ENCODE results near the gene VKORC1. TPM values are rescaled to one million over a fixed set of nuclear protein-coding genes. Genes with fewer than 3 reads are reported as not detected.

The VKORC1 gene
- polyA plus RNA-seq, 1 of the 3 experiments (the other 2 are of a cell fraction): 434 TPM

DNA sequence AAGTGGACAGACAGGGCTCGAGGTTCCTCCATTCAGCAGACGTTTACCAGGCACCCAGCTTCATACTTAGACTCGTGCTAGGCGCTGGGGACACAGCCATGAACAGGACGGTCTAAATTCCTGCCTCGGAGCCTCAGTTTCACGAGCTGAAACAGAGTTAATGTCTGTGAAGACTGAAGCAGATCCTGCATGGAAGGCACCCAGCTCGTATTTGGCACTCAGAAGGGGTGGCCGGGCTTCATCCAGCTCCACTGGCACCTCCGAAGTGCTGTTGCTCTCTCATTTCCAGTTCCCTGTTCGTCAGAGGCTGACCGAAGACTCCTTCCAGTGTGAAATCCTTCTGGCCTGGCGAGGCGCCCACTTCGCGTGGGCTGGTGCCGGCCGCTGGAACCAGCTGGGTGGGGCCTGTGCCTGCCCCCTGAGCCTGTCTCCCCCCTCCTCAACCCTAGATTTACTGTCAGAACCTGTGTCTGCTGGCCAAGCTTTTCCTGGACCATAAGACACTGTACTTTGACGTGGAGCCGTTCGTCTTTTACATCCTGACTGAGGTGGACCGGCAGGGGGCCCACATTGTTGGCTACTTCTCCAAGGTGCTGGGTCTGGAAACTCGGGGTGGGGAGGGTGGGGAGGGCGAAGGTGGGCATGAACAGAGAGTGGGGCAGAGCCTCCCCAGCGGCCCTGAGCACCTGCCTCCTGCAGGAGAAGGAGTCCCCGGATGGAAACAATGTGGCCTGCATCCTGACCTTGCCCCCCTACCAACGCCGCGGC lies 35.2 kb upstream of the VKORC1 start:
- no peaks in the 10 kb centered on the region for H3K27me3 ChIP-seq (ENCODE audit: insufficient read depth)
- H3K9ac ChIP-seq: no peak overlapping the region
- no peaks in the 10 kb centered on the region for H3K9me2 ChIP-seq
- no peaks in the 10 kb centered on the region for H3K79me2 ChIP-seq (ENCODE audit: insufficient read depth)
- 85% methylated on average over 20 of the region's 29 CpGs for WGBS (ENCODE audit: low lambda C conversion rate)
- H4K20me1 ChIP-seq (ENCODE audit: insufficient read depth): no peaks in the 10 kb centered on the region
- no peak overlapping the region for H3K4me2 ChIP-seq
- no peak for DNase-seq
- H3K4me1 ChIP-seq (ENCODE audit: control insufficient read depth in 1 of 2, insufficient read depth in 2 of 2, low read depth in 1 of 2, low read length in 1 of 2): peaks cover 0 to 15% of the 10 kb centered on the region in 2 experiments; a peak in 1 of 4 replicates
- ChIA-PET CTCF (interaction anchor here (3.9 kb wide), 1 partner anchor 13 kb away, joined by 17 read pairs; no protein-coding TSS in a partner anchor), POLR2A (interaction anchor here (1.1 kb wide), 1 partner anchor 12 kb away, joined by 5 read pairs; the partner anchor contains the start of gene KAT8)
- no peaks in the 10 kb centered on the region for H3F3A ChIP-seq (replicated peaks; ENCODE audit: insufficient read depth)
- no peak overlapping the region for H2AFZ ChIP-seq (ENCODE audit: low read depth)
- H3K4me3 ChIP-seq (ENCODE audit: low read depth in 2 of 2, low read length in 1 of 2): no peak overlapping the region
- H3K9me3 ChIP-seq: no peaks in the 10 kb centered on the region
- TF ChIP-seq TAF1 (IDR thresholded peaks at IDR 0.05; ENCODE audit: borderline replicate concordance, low read depth, low read length) (no peak), RAD21 (IDR thresholded peaks at IDR 0.05; ENCODE audit: low read length) (no peak), TCF12 (IDR thresholded peaks at IDR 0.05) (no peak), SMC3 (IDR thresholded peaks at IDR 0.05; ENCODE audit: low read depth, low read length) (no peak), GABPA (IDR thresholded peaks at IDR 0.05; ENCODE audit: low read depth) (no peak), SIN3A (IDR thresholded peaks at IDR 0.05; ENCODE audit: borderline replicate concordance, low read depth, low read length) (no peak), NRF1 (IDR thresholded peaks at IDR 0.05; ENCODE audit: low read depth, low read length) (no peak), MXI1 (IDR thresholded peaks at IDR 0.05; ENCODE audit: low read depth, low read length) (no peak), YY1 (IDR thresholded peaks at IDR 0.05; ENCODE audit: low read depth) (no peak), FOXM1 (IDR thresholded peaks at IDR 0.05; ENCODE audit: low read depth) (no peak), ELF1 (IDR thresholded peaks at IDR 0.05) (no peak), EP300 (IDR thresholded peaks at IDR 0.05; ENCODE audit: borderline replicate concordance in 1 of 2, low read depth in 1 of 2, low read length in 1 of 2) (no peak)
- TF ChIP-seq, protein P1, sequence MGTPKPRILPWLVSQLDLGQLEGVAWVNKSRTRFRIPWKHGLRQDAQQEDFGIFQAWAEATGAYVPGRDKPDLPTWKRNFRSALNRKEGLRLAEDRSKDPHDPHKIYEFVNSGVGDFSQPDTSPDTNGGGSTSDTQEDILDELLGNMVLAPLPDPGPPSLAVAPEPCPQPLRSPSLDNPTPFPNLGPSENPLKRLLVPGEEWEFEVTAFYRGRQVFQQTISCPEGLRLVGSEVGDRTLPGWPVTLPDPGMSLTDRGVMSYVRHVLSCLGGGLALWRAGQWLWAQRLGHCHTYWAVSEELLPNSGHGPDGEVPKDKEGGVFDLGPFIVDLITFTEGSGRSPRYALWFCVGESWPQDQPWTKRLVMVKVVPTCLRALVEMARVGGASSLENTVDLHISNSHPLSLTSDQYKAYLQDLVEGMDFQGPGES (IDR thresholded peaks at IDR 0.05; ENCODE audit: low read depth, low read length): no peak
- TF ChIP-seq, protein P2, sequence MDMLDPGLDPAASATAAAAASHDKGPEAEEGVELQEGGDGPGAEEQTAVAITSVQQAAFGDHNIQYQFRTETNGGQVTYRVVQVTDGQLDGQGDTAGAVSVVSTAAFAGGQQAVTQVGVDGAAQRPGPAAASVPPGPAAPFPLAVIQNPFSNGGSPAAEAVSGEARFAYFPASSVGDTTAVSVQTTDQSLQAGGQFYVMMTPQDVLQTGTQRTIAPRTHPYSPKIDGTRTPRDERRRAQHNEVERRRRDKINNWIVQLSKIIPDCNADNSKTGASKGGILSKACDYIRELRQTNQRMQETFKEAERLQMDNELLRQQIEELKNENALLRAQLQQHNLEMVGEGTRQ (IDR thresholded peaks at IDR 0.05; ENCODE audit: borderline replicate concordance, low read depth, low read length): no peak
- TF ChIP-seq, protein P3, sequence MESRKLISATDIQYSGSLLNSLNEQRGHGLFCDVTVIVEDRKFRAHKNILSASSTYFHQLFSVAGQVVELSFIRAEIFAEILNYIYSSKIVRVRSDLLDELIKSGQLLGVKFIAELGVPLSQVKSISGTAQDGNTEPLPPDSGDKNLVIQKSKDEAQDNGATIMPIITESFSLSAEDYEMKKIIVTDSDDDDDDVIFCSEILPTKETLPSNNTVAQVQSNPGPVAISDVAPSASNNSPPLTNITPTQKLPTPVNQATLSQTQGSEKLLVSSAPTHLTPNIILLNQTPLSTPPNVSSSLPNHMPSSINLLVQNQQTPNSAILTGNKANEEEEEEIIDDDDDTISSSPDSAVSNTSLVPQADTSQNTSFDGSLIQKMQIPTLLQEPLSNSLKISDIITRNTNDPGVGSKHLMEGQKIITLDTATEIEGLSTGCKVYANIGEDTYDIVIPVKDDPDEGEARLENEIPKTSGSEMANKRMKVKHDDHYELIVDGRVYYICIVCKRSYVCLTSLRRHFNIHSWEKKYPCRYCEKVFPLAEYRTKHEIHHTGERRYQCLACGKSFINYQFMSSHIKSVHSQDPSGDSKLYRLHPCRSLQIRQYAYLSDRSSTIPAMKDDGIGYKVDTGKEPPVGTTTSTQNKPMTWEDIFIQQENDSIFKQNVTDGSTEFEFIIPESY (IDR thresholded peaks at IDR 0.05; ENCODE audit: borderline replicate concordance, low read depth): no peak
- TF ChIP-seq, protein P4, sequence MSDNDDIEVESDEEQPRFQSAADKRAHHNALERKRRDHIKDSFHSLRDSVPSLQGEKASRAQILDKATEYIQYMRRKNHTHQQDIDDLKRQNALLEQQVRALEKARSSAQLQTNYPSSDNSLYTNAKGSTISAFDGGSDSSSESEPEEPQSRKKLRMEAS (IDR thresholded peaks at IDR 0.05; ENCODE audit: low read depth): no peak
- H3K36me3 ChIP-seq (replicated peaks in 1 of 2; ENCODE audit: control insufficient read depth in 1 of 2, insufficient read depth in 2 of 2, low read length in 1 of 2): peaks cover 0 to 13% of the 10 kb centered on the region in 2 experiments
- no peak overlapping the region for H3K27ac ChIP-seq (ENCODE audit: low read depth in 2 of 2, low read length in 1 of 2)

Data from SK-N-SH (cell line).